T-helper 17 cell (primary cell): ENCODE results near the gene ASCC1. TPM values are rescaled to one million over a fixed set of nuclear protein-coding genes. Genes with fewer than 3 reads are reported as not detected.

ENCODE experiments used
- ATAC-seq: fragments of 150-1000 bp; cut with Tn5 transposase; 2 replicates; pipeline ENCODE4 v1.10.0; 2021; ENCODE audit warnings: mild to moderate bottlenecking, moderate library complexity
- DNase-seq, 3 donors: peaks; one replicate each; pipeline versions ENCODE4 v3.0.0 to v3.0.0-alpha.2; 2020 to 2021
- H3K9me3 ChIP-seq: one replicate; pipeline ENCODE4 v1.7.0; 2013; ENCODE audit warnings: low read length, mild to moderate bottlenecking; ENCODE audit not compliant: control insufficient read depth, poor library complexity, severe bottlenecking
- H3K27ac Mint-ChIP-seq: one replicate; pipeline ENCODE4 v1.8.0; 2022; ENCODE audit warnings: mild to moderate bottlenecking, moderate library complexity, mixed read lengths
- H3K27me3 Mint-ChIP-seq: one replicate; pipeline ENCODE4 v1.8.0; 2022; ENCODE audit warnings: mixed read lengths
- H3K36me3 Mint-ChIP-seq: one replicate; pipeline ENCODE4 v1.8.0; 2022; ENCODE audit warnings: low read depth, mixed read lengths
- H3K4me1 Mint-ChIP-seq: one replicate; pipeline ENCODE4 v1.8.0; 2022; ENCODE audit warnings: mild to moderate bottlenecking, mixed read lengths
- H3K4me3 Mint-ChIP-seq: one replicate; pipeline ENCODE4 v1.8.0; 2022; ENCODE audit warnings: mild to moderate bottlenecking, moderate library complexity, mixed read lengths
- total RNA-seq, 4 donors: library from RNA in 2 of 4; stranded (reverse) in 2 of 4; gene quantifications; one replicate each; pipeline ENCODE4 v1.2.3 and lab custom pipeline; 2022 to 2026

ASCC1 gene, protein sequence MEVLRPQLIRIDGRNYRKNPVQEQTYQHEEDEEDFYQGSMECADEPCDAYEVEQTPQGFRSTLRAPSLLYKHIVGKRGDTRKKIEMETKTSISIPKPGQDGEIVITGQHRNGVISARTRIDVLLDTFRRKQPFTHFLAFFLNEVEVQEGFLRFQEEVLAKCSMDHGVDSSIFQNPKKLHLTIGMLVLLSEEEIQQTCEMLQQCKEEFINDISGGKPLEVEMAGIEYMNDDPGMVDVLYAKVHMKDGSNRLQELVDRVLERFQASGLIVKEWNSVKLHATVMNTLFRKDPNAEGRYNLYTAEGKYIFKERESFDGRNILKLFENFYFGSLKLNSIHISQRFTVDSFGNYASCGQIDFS
- total RNA-seq (10 to 100 TPM; 14.0 to 14.6 TPM), total RNA-seq (lab: John Stamatoyannopoulos, UW) (14.7 to 16.1 reads per million in 2 donors)

DNA sequence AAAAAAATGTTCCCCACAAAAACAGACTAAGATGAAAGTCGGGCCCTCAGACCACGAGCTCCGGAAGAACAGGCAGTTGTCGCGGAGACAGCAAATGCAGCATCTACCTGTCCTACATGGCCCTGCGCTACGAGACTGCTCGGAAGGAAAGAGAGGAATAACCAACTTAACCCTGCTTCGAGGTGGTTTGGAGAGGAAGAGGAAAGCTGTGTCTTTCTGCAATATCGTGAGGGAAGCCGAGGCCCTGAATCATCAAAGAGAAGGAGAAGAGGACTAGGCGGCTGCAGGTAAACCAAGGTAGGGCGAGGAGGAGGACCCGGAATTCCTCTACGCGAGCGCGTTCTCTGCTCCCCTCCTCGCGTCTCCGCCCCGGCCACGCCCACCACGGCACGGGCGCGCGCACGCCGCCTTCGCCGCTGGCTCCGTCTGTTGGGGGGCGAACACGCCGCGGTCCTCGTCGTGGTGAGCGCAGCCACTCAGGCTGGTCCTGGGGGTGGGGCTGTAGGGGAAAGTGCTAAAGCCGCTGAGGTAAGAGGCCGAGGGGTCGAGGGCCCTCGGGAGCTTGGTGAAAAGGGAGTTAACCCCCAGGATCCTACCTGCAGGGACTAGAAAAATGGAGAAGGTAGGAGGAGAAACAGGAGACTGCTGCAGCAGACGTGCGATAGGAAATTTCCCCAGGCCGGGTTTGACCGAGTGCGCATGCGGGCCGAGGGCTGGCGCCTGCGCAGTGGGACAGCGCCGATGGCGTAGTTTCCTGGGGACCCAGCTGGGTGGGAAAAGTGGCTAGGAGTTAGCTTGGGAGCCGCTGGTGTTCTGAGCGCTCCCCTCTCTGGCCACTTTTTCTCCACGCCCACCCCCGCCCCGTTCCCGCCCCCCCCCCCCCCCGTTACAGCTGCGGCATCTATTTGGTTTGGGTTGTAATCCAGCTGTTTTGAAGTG is at the start of gene ASCC1, which contains the start of gene ANAPC16:
TSS of gene ASCC1 (minus strand) at position 666 of the 939 bp plus-strand sequence. CDS start 2,978 bp downstream, outside the sequence.
TSS of gene ANAPC16 (plus strand) at position 402 of the 939 bp plus-strand sequence. CDS start 7,903 bp downstream, outside the sequence.
- Mint-ChIP-seq H3K36me3 (peaks cover 3% of the 10 kb centered on the region), H3K4me3 (peak within 1 kb of the TSS; percentile 97), H3K27me3 (no peaks in the 10 kb centered on the region), H3K27ac (peak within 1 kb of the TSS; percentile 97), H3K4me1 (peaks cover 34% of the 10 kb centered on the region)
- no peaks in the 10 kb centered on the region for H3K9me3 ChIP-seq
- peak; percentile 91 to 95 (median 92) for DNase-seq
- peak; percentile 86 for ATAC-seq

DNA sequence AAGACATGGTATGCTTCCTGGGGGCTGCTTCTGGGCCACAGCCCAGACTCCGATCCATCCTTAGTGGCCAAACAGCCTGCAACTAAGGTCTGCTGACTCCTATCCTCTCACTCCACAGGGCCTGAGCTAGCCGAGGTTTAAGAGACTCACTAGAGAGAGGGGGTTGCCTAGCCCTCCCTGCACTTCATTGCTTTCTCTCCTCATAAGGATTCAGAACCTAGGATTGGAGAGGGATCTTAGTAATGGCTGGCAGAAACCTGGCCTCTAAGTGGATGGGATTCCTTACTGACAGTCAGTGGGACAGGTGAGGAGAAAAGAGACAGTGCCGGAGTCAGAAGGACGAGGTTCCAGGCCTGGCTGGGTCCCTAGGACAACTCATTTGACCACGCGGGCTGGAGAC is 49.4 kb upstream of the ASCC1 start:
- H3K4me1 Mint-ChIP-seq: peaks cover 23% of the 10 kb centered on the region
- no peak for ATAC-seq
- no peak for DNase-seq
- H3K27ac Mint-ChIP-seq: no peak overlapping the region
- no peaks in the 10 kb centered on the region for H3K9me3 ChIP-seq
- no peaks in the 10 kb centered on the region for H3K27me3 Mint-ChIP-seq
- H3K4me3 Mint-ChIP-seq: no peak overlapping the region
- H3K36me3 Mint-ChIP-seq: no peaks in the 10 kb centered on the region

DNA sequence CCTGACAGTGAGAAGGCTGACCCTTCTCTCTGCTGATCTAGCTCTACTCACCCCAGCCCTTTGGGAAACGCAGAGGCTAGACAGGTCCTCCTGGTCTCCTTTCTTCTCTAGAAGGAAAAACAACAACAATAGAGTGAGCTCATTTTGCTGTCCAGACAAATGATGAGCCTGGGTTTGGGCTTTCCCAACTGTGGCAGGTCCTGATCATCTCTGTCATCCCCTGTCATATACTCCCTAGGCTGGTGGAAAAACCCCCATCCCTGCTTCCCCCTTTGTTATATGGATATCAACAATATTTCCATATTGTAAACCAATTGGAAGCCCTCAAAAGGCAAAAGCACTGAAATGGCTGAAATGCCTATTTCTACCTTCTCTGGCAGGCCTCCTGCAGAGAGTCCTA is 48.5 kb upstream of the ASCC1 start:
- no peaks in the 10 kb centered on the region for H3K36me3 Mint-ChIP-seq
- H3K4me1 Mint-ChIP-seq: peaks cover 29% of the 10 kb centered on the region
- H3K27me3 Mint-ChIP-seq: no peaks in the 10 kb centered on the region
- no peak for DNase-seq
- H3K27ac Mint-ChIP-seq: peak overlapping the region; percentile 81
- no peak for ATAC-seq
- no peak overlapping the region for H3K4me3 Mint-ChIP-seq
- no peaks in the 10 kb centered on the region for H3K9me3 ChIP-seq

DNA sequence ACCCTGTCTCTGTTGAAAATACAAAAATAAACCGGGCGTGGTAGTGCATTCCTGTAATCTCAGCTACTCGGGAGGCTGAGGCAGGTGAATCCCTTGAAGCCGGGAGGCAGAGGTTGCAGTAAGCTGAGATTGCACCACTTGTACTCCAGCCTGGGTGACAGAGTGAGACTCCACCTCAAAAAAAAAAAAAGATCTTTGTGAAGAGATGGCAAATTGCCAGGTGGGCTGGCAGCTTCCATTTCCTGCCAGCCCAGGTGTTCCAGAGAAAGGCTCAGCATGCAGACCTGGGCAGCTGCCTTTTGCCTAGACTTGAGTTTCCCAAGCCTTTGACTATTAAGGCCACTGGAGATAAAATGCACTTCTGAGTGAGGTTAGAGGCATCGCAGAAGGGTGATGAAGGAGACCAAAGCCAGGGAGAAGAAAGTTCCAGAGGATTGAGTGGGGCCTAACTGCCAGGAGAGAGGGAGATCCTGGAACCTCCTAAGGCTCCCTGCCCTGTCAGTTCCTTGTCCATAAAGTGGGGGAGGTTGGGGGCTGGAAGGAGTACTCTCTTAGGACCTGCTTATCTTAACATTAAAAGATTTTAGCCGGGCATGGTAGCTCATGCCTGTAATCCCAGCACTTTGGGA is 47.7 kb upstream of the ASCC1 start:
- no peaks in the 10 kb centered on the region for H3K9me3 ChIP-seq
- peaks cover 33% of the 10 kb centered on the region for H3K4me1 Mint-ChIP-seq
- peak overlapping the region; percentile 89 for H3K27ac Mint-ChIP-seq
- ATAC-seq (no peak), DNase-seq (peak in 2 of 3 donors; percentile 10 to 32)
- H3K27me3 Mint-ChIP-seq: no peaks in the 10 kb centered on the region
- H3K36me3 Mint-ChIP-seq: no peaks in the 10 kb centered on the region
- H3K4me3 Mint-ChIP-seq: peak overlapping the region; percentile 68

DNA sequence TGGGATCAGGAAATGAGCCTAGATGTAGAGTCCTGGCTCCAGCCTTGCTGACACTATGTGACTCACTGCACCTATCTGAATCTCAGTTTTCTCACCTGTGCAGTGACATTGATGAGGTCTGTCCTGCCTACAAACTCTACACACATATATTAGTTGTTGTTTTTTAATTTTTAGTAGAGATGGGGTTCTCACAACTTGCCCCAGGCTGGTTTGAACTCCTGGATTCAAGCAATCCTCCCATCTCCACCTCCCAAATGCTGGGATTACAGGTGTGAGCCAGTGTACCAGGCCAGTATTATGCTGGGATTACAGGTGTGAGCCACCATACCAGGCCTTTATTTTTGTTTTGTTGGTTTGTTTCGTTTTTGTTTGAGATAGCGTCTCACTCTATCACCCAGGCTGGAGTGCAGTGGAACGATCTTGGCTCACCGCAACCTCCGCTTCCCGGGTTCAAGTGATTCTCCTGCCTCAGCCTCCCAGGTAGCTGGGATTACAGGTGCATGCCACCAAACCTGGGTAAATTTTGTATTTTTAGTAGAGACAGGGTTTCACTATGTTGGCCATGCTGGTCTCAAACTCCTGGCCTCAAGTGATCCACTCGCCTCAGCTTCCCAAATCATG is 45.8 kb upstream of the ASCC1 start:
- Mint-ChIP-seq H3K4me3 (peak overlapping the region; percentile 90), H3K27ac (peak overlapping the region; percentile 88), H3K27me3 (no peaks in the 10 kb centered on the region), H3K36me3 (no peaks in the 10 kb centered on the region), H3K4me1 (peaks cover 41% of the 10 kb centered on the region)
- peak; percentile 14 for ATAC-seq
- DNase-seq: no peak
- H3K9me3 ChIP-seq: no peaks in the 10 kb centered on the region

DNA sequence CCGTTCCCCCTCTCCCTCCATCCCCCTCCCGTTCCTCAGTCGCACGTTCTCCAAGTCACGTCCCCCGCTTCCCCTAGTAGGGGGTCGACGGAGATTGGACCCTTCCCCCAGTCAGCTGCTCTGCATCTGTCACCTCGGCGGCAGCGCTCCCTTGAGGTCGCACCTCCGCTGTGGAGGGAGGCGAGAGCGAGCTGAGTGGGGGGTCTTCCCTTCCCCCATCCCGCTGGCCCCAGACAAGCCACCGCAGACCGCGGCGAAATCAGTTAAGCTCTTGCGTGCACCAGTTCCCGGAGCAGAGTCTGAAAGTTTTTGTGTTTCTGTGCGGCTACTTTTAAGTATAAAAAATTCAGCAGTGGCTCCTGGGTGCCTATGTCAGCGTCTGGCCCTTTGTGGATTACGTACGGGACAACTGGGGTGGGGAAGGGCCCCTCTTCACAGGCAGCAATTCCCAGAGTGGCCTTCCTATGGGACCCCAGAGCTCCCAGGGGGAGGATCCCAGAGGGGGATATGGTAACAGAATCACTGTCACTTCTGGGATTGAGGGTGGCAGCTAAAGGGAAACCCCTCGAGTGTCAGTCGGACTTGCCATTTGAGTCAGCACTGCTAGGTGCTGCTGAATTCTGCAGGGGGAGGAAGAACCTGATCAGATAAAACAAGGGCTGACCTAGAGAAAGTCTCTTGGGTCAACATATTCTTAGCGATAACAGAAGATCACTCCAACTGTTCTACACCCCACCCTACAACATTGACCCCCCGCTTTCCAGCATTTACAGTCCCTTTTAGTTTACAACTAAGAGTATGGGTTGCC is 45.1 kb upstream of the ASCC1 start:
- ATAC-seq (peak; percentile 48), DNase-seq (peak in 1 of 3 donors; percentile 36)
- Mint-ChIP-seq H3K36me3 (no peaks in the 10 kb centered on the region), H3K4me1 (peaks cover 44% of the 10 kb centered on the region), H3K27me3 (no peaks in the 10 kb centered on the region), H3K4me3 (peak overlapping the region; percentile 90), H3K27ac (peak overlapping the region; percentile 88)
- no peaks in the 10 kb centered on the region for H3K9me3 ChIP-seq

DNA sequence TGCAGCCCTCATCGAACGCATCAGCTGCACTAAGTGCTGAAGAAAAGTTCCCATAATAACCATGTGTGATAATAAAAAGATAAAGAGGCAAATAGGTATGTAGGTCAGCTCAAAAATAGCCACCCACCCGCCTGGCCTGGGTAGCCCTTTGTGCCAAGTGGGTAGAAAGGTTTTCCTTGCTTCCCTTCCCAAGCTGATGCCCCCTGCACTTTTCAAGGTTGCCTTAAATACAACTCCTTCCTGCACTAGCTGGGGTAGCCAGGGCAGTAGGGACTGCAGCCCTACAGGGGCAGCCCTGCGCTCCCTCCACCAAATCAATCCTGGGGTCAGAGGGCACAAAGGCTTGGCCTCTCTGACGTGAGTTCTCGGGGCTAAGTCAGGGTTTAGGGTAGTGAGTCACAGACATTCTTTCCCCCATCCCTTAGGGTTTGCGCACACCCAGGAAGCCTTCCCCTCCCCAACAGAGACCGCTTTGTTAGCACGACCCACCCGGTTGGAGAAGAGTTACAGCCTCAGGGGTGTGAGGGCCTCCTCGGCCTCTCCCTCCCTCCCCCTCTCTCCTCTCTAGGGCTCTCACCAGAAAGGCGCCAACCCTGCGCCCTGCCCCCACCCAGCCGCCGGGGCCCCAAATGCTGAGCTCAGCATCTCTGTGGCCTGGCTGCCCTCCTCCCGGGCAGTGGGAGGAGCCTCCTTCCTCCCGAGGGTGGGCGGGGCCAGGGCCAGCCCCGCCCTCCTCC is 44.3 kb upstream of the ASCC1 start:
- peak; percentile 74 for ATAC-seq
- H3K36me3 Mint-ChIP-seq: no peaks in the 10 kb centered on the region

DNA sequence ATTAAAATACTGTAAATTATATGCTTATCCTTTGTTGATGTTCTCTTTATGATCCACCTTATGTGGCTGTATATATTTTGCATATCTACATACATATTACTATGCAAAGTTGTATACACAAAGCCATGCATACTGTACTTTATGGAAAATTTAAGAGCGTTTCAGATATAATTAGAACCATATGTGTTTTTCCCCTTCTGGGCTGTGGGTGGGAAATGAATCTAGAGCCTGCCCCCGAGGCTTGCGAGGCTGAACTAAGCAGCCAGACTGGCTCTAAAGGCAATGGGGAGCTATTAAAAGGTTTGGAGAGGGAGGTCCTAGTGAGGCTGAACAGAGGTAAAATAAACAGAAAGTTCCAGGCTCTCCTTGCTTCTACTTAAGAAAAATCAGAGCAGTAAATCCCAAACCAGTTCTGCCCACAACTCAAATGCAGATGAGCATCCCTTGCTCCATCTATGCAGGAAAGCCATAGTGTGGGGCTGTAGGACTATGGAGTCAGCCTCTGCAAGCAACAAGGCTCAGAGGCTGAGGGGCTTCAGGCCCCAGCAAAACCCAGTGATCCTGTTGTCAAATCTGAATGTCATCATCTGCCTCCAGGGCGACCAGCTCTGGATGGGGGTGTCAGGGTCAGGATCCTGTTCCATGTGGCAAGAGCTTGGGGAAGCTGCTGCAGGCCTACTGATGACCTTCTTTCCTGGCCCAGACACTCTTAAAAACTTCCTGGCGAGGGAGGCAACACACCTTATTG is 43.6 kb upstream of the ASCC1 start:
- H3K9me3 ChIP-seq: no peaks in the 10 kb centered on the region
- Mint-ChIP-seq H3K27ac (peak overlapping the region; percentile 88), H3K4me3 (peak overlapping the region; percentile 90), H3K27me3 (no peaks in the 10 kb centered on the region), H3K4me1 (peaks cover 52% of the 10 kb centered on the region), H3K36me3 (no peaks in the 10 kb centered on the region)
- DNase-seq (no peak), ATAC-seq (no peak)

More for the DNA sequence above, 44.3 kb upstream of the ASCC1 start:
- H3K27ac Mint-ChIP-seq: peak overlapping the region; percentile 88
- peak overlapping the region; percentile 90 for H3K4me3 Mint-ChIP-seq
- H3K27me3 Mint-ChIP-seq: no peaks in the 10 kb centered on the region
- peak; percentile 63 to 74 (median 66) for DNase-seq
- no peaks in the 10 kb centered on the region for H3K9me3 ChIP-seq
- H3K4me1 Mint-ChIP-seq: peaks cover 48% of the 10 kb centered on the region

DNA sequence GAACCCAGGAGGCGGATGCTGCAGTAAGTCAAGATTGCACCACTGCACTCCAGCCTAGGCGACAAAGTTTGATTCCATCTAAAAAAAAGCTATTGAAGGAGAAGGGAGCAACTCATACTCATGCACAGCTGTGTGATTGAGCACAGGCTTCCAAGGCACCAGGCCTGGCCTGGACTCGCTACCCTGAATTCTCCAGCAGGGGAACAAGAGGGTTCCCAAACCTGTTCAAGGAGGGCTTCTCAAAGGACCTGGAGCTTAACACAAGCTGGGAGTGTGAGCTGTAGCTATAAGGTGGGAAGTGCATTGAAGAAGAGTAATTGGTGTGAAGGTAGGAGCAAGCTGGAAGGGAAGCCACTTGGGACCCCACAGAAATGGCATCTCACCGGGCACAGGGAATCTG is 42.5 kb upstream of the ASCC1 start:
- Mint-ChIP-seq H3K27me3 (no peaks in the 10 kb centered on the region), H3K36me3 (no peaks in the 10 kb centered on the region), H3K27ac (peak overlapping the region; percentile 87), H3K4me1 (peaks cover 49% of the 10 kb centered on the region), H3K4me3 (no peak overlapping the region)
- ATAC-seq (no peak), DNase-seq (no peak)
- no peaks in the 10 kb centered on the region for H3K9me3 ChIP-seq

DNA sequence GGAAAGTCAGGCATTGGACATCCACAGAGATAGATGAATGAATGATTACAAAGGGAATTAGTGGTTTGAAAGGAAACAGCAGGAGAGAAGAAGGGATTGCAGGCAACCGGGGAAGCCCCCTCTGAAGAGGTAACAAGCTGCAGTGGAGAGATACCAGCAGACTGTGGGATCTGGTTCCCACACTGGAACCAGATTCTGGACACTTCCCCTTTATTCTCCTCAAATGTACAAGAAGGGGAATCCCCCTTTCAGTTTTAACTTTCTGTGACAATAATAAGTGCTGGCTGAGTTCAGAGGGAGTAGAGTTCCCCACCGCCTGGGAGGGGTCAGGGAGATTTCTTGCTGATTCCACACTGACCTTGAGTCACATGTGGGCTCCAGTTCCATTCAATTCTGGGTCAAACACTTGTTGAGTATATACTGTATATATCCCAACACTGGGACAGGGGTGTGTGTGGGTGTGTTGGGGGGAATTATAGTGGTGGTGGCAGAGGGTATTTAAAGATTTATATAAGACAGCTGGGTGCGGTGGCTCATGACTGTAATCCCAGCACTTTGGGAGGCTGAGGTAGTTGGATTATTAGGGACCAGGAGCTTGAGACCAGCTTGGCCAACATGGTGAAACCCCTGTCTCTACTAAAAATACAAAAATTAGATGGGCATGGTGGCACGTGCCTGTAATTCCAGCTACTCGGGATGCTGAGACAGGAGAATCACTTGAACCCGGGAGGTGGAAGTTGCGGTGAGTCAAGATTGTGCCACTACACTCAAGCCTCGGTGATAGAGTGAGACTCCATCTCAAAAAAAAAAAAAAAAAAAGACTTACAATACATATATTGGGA is 41.2 kb upstream of the ASCC1 start:
- DNase-seq (no peak), ATAC-seq (no peak)
- Mint-ChIP-seq H3K27me3 (no peaks in the 10 kb centered on the region), H3K4me1 (peaks cover 52% of the 10 kb centered on the region), H3K36me3 (no peaks in the 10 kb centered on the region), H3K4me3 (peak overlapping the region; percentile 25), H3K27ac (peak overlapping the region; percentile 78)
- no peaks in the 10 kb centered on the region for H3K9me3 ChIP-seq
